HG03354 (cell line): Measurements from ENCODE around the gene NEDD4.
"Not testable (repeated sequence)": the region's sequence is repeated elsewhere in the genome, so short reads cannot be mapped to it uniquely, and the experiment has no call there.

Experiments used
- ATAC-seq: cut with Tn5 transposase; IDR thresholded peaks from one replicate; pipeline ENCODE4 v1.9.1; 2021; ENCODE audit warnings: mild to moderate bottlenecking; ENCODE audit not compliant: unreplicated experiment, poor library complexity, severe bottlenecking

NEDD4 gene

GRCh38 chr15:55993111-55993803 lies at the start of gene NEDD4:
NEDD4 (minus strand) TSS chr15:55993612; CDS start chr15:55993555, 57 bp downstream.
- peak; percentile 91 for ATAC-seq

DNA sequence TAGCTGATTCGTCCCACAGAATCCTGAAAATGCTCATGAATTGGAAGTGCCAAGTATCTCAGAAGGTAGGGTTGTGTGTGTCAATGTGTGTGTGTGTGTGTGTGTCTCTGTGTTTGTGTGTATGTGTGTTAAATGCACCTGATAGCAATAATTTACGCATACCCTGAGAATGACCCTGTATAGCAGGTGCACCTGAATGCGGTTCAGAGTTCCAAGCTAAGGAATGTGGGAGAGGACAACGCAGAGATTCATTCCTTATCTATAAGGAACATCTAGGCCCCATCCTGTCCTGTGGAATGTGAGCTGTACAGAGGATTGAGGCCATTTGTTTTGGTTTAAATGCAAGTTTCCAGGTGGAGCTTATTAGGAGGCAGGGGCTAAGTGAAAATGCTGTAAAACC lies 49.1 kb upstream of the NEDD4 start:
- ATAC-seq: no peak

DNA sequence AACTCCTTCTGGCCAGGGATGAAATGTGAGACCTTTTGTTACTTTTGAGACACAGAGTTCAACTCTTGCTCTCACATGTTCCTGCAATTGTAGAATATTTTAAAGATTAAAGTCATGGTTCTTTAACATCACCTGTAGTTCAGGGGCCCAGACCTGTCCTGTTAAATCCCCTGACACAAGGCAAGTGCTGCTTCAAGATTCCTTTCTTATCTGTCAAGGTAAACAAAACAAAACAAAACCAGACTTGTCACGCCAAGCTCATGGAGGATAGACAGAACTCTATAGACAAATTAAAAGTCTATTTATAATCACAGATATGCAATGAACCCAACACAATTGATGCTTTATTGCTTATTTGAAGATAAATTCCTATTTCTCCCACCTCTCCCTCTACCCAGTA lies 48.6 kb upstream of the NEDD4 start:
- ATAC-seq: no peak

DNA sequence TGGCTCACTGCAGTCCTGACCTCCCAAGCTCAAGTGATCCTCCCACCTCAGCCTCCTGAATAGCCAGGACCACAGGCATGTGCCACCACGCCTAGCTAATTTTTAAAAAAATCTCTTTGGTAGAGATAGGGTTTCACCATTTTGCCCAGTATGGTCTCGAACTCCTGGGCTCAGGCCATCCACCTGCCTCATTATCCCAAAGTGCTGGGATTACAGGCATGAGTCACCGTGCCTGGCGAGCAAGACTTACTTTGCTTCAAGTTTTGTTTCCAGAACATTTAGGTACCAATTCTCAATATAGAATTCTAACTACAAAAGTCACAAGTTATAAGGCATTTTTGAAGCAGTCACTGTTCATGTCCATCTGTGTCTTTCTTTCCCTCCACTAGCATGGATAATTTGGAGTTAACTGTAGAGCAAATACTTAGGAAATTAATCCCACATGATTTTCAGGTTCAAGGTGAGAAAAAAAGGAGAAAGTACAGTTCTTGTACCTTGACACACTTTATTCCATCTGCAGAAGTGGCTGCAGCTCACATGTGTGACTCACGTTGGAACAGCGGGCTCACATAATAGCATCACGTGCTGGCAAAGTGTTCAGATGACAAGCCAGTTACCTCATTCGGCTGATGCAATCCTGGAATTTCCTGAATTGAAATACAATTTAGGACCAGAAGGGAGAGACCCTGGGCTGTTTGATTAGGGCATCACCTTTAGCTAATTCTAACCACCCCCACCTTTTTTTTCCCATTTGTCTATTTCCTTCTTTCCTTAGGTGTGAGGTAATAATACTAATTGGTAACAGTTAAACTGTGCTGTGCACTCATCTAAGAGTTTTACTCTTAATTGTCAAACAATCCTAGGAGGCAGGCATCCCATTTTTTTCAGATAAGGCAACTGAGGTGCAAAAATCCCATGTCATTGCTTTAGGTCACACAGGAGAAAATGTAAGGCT lies 46.9 kb upstream of the NEDD4 start:
- ATAC-seq: no peak

DNA sequence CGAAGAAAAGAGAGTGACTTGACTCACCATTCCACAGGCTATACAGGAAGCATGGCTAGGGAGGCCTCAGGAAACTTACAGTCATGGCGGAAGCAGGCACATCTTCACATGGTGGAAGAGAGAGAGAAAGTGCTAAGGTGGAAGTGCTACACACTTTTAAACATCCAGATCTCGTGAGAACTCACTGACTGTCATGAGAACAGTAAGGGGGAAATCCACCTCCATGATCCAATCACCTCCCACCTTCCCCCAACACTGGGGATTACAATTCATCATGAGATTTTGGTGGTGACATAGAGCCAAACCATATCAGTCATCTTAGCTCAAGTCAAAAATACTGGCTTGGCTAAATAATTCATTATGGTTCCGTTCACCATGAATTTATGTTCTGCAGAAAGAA lies 45.3 kb upstream of the NEDD4 start:
- ATAC-seq: no peak

GRCh38 chr15:56038015-56038414 lies 44.6 kb upstream of the NEDD4 start:
- no peak for ATAC-seq

DNA sequence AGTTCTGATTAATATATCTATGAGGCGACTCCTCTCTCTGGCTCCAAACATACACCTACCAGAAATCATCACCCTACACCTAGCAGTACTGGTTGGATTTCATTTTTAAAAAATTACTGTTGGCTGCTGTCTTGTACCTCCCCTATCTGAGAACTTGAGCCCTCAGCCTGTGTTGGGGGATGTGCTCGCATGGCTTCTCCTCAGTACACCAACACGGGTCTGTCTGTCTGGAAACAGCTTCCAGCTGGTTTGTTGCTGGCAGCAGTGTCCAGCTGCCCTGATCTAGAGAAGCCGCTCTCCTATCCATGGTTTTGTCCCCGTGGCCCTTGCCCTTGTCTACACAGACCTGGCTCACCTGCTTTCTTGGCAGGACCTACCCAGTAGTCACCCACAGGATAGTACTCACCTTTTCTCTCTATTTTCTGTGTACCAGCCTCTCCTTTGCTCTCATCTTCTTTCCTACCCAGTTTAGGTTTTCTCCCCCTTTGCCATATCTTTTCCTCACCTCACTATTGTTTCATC lies 43.2 kb upstream of the NEDD4 start:
- no peak for ATAC-seq

GRCh38 chr15:56035166-56035565 lies 41.8 kb upstream of the NEDD4 start:
- no peak for ATAC-seq

DNA sequence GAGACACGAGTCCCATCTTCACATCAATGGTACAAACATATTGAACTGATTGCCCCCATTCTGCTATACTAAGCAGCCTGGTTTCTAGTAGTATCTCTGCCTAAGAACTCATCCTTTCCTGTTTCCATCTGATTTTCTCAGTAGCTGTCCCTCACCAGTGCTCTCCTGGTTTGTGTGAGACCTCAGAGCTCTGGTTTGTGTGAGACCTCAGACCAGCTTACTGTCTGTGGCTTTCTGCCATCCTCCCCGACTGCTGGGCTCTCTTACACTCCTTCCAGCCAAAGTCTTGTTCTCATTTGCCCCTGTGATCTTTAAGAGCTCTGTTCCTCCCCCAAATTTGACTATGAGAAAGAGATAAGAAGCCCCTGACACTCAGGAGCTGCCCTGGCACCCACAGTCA lies 41.1 kb upstream of the NEDD4 start:
- ATAC-seq: no peak

DNA sequence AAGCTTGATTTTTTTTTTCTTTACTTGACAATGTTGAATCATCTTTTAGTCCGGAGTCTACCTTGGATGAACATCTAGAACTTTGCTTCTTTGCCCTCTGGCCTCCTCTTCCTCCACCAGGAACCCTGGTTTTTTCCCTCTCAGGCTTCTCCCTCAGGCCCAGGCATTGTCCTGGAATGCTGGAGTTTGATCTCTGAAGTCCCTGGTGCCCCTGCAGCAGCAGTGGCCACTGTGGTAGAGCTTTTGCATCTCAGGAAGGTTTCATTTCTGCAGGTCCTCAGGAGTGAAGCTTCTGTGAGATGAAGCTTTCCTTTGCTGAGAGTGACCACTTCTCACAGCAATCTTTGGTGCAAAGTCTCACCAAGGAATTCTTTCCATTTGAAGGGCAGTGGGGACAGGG lies 39.0 kb upstream of the NEDD4 start:
- no peak for ATAC-seq

- no peak for ATAC-seq
These were observed 38.4 kb upstream of the NEDD4 start for GRCh38 chr15:56031836-56032235.

GRCh38 chr15:56031402-56031801 lies 38.0 kb upstream of the NEDD4 start:
- ATAC-seq: no peak

DNA sequence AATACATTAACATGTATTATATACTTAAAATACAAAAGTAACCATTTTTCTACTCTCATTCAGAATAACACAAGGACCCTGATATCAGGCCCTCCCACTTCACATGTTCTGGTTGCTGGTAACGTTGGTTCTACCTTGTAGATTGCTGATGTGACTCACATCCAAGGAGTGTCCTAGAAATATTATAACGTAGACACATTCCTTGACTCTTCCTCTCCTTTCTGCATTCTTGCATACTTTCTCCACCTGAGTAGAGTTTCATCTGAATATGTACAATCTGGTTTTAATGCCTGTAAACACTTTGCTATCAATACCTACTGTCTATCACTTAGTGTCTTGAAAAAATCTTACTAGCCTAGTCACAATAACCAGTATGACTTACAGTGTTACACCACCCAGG lies 35.0 kb upstream of the NEDD4 start:
- no peak for ATAC-seq

- ATAC-seq: not testable (repeated sequence)
These were observed 29.7 kb upstream of the NEDD4 start for GRCh38 chr15:56023160-56023559.

GRCh38 chr15:56019819-56020486 lies 26.5 kb upstream of the NEDD4 start:
- no peak for ATAC-seq

DNA sequence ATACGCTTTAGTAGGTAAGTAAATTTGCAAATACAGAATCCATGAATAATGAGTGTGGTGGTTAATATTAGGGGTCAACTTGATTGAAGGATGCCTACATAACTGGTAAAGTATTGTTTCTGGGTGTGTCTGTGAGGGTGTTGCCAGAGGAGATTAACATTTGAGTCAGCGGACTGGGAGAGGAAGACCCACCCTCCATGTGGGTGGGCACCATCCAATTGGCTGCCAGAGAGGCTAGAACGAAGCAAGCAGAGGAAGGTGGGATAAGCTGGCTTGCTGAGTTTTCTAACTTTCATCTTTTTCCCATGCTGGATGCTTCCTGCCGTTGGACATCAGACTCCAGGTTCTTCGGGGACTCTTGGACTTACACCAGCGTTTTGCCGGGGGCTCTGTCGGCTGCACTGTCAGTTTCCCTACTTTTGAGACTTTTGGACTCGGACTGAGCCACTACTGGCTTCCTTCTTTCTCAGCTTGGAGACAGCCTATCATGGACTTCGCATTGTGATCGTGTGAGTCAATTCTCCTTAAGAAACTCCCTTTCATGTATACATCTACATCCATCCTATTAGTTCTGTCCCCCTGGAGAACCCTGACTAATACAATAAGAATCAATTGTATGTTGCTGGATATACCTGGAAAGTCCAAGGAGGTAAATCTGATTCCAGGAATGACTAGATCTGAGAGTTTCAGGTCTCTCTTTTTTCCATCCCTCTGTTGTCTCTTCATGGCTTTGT lies 25.8 kb upstream of the NEDD4 start:
- no peak for ATAC-seq

DNA sequence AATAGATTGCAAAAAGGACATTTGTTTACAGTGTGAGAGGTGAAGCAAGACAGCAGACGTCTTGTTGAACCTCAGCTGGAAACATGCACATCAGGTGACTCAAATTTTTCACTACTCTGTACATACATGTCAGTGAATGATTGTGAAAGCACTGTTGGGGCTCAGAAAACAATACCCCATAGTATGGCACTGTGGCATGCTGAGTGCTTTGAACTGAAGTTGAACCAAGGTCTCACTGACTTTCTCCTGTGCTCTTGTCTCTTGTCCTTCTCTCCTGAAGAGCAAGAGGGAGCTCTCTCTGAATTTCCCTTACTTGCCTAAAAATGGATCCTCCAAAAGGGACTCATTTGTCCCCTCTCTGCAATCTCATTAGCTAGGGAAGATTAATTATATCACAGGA lies 24.5 kb upstream of the NEDD4 start:
- no peak for ATAC-seq

GRCh38 chr15:56017511-56017910 lies 24.1 kb upstream of the NEDD4 start:
- no peak for ATAC-seq

- ATAC-seq: no peak
These were observed 22.9 kb upstream of the NEDD4 start for GRCh38 chr15:56016281-56016680.

GRCh38 chr15:56014677-56015076 lies 21.3 kb upstream of the NEDD4 start:
- ATAC-seq: no peak
